Adipose tissue (tissue), 3 donors: Measurements from ENCODE around the gene ST6GALNAC1. TPM values are rescaled to one million over a fixed set of nuclear protein-coding genes. Genes with fewer than 3 reads are reported as not detected.

Experiments used
- H3K27ac ChIP-seq: one replicate; pipeline ENCODE4 v1.5.1; 2013; ENCODE audit warnings: low read depth, low read length
- WGBS, 3 donors: extraction: QIAGEN DNeasy Blood & Tissue Kit; methylation state at CpG; one replicate each; pipeline ENCODE4 v1.1.7; 2013; 5-methylcytosine and 5-hydroxymethylcytosine counted together
- polyA plus RNA-seq, 3 donors: library from polyadenylated mRNA; stranded (reverse); fragments of 200-250 nt; gene quantifications; one replicate each; pipeline ENCODE4 v1.2.3, GENCODE V29; 2013
- donor health status: healthy with polysubstance abuse.
- donor health status: Bipolar disorder and iron deficiency.
- donor health status: healthy.

ST6GALNAC1 gene
- polyA plus RNA-seq, 3 donors: 0.41 to 7.0 (median 2.2) TPM

- WGBS, 3 donors: 47 to 85% (median 52%) methylated on average over 1 of the region's 1 CpG
- no peak overlapping the region for H3K27ac ChIP-seq
These were observed 35.7 kb upstream of the ST6GALNAC1 start for GRCh38 chr17:76679239-76679638.

GRCh38 chr17:76678330-76678729 is 34.8 kb upstream of the ST6GALNAC1 start:
- H3K27ac ChIP-seq: no peak overlapping the region
- whole genome bisulfite sequencing, 3 donors: 64 to 90% (median 77%) methylated on average over 12 of the region's 12 CpGs

- no peak overlapping the region for H3K27ac ChIP-seq
- 87 to 90% (median 89%) methylated on average over 16 of the region's 16 CpGs for WGBS, 3 donors
These were observed 33.8 kb upstream of the ST6GALNAC1 start for GRCh38 chr17:76677406-76677805.

GRCh38 chr17:76676629-76677028 is 33.1 kb upstream of the ST6GALNAC1 start:
- 90 to 95% (median 93%) methylated on average over 6 of the region's 6 CpGs for WGBS, 3 donors

GRCh38 chr17:76675648-76676047 is 32.1 kb upstream of the ST6GALNAC1 start:
- no peak overlapping the region for H3K27ac ChIP-seq
- WGBS, 3 donors: 91 to 96% (median 93%) methylated on average over 6 of the region's 6 CpGs

More at GRCh38 chr17:76676629-76677028, 33.1 kb upstream of the ST6GALNAC1 start:
- no peak overlapping the region for H3K27ac ChIP-seq

- 96 to 99% (median 97%) methylated on average over 5 of the region's 5 CpGs for WGBS, 3 donors
These were observed 31.0 kb upstream of the ST6GALNAC1 start for GRCh38 chr17:76674600-76674999.

GRCh38 chr17:76673729-76674128 is 30.2 kb upstream of the ST6GALNAC1 start:
- H3K27ac ChIP-seq: no peak overlapping the region
- WGBS, 3 donors: 75 to 82% (median 76%) methylated on average over 5 of the region's 5 CpGs

More at GRCh38 chr17:76674600-76674999, 31.0 kb upstream of the ST6GALNAC1 start:
- no peak overlapping the region for H3K27ac ChIP-seq

GRCh38 chr17:76672892-76673291 is 29.3 kb upstream of the ST6GALNAC1 start:
- WGBS, 3 donors: 85 to 93% (median 86%) methylated on average over 3 of the region's 3 CpGs
- H3K27ac ChIP-seq: no peak overlapping the region

- 28 to 53% (median 53%) methylated on average over 13 of the region's 13 CpGs for WGBS, 3 donors
- H3K27ac ChIP-seq: no peak overlapping the region
These were observed 28.8 kb upstream of the ST6GALNAC1 start for GRCh38 chr17:76672270-76672851.

GRCh38 chr17:76671912-76672262 is 28.3 kb upstream of the ST6GALNAC1 start:
- no peak overlapping the region for H3K27ac ChIP-seq
- 0 to 1% (median 0%) methylated on average over 19 of the region's 19 CpGs for WGBS, 3 donors

GRCh38 chr17:76671123-76671911 is 27.8 kb upstream of the ST6GALNAC1 start:
- no peak overlapping the region for H3K27ac ChIP-seq
- WGBS, 3 donors: 10 to 22% (median 15%) methylated on average over 30 to 32 of the region's 32 CpGs

GRCh38 chr17:76670718-76671122 is 27.2 kb upstream of the ST6GALNAC1 start:
- WGBS, 3 donors: 34 to 74% (median 57%) methylated on average over 9 of the region's 9 CpGs
- H3K27ac ChIP-seq: no peak overlapping the region

GRCh38 chr17:76670020-76670717 is 26.6 kb upstream of the ST6GALNAC1 start:
- WGBS, 3 donors: 69 to 88% (median 85%) methylated on average over 9 of the region's 9 CpGs
- H3K27ac ChIP-seq: no peak overlapping the region

GRCh38 chr17:76667786-76668453 is 24.4 kb upstream of the ST6GALNAC1 start:
- no peak overlapping the region for H3K27ac ChIP-seq
- 73 to 82% (median 76%) methylated on average over 14 of the region's 14 CpGs for WGBS, 3 donors

GRCh38 chr17:76667491-76667755 is 23.9 kb upstream of the ST6GALNAC1 start:
- WGBS, 3 donors: 50 to 67% (median 57%) methylated on average over 2 of the region's 2 CpGs

GRCh38 chr17:76660656-76661042 is 17.1 kb upstream of the ST6GALNAC1 start:
- H3K27ac ChIP-seq: no peak overlapping the region
- 47 to 59% (median 49%) methylated on average over 3 of the region's 3 CpGs for WGBS, 3 donors

More at GRCh38 chr17:76667491-76667755, 23.9 kb upstream of the ST6GALNAC1 start:
- no peak overlapping the region for H3K27ac ChIP-seq

GRCh38 chr17:76659928-76660655 is 16.5 kb upstream of the ST6GALNAC1 start:
- 27 to 35% (median 33%) methylated on average over 13 of the region's 13 CpGs for WGBS, 3 donors
- H3K27ac ChIP-seq: no peak overlapping the region

GRCh38 chr17:76658242-76658662 is 14.7 kb upstream of the ST6GALNAC1 start:
- no peak overlapping the region for H3K27ac ChIP-seq
- 55 to 82% (median 60%) methylated on average over 5 of the region's 5 CpGs for WGBS, 3 donors
